HL-60 (cell line): ENCODE results near the gene CTXN1.

Experiments
- DNase-seq, 2 experiments: peaks; one replicate each; pipeline ENCODE4 v3.0.0-alpha.2; 2010 to 2020; ENCODE audit warnings: low read depth in 1 of 2, low spot score in 1 of 2
- H3K27ac ChIP-seq: fragments of 250-450 bp; sonication (Bioruptor Pico); replicated peaks from 2 replicates; pipeline ENCODE4 v1.5.1; 2020; ENCODE audit warnings: mild to moderate bottlenecking, moderate library complexity
- H3K27me3 ChIP-seq: fragments of 250-450 bp; sonication (Bioruptor Pico); 2 replicates; pipeline ENCODE4 v1.5.1; 2021; ENCODE audit warnings: mild to moderate bottlenecking, moderate library complexity; ENCODE audit not compliant: insufficient read depth, poor library complexity, severe bottlenecking
- H3K4me3 ChIP-seq: replicated peaks from 2 replicates; pipeline ENCODE4 v1.5.1; 2011; ENCODE audit warnings: mild to moderate bottlenecking, control low read depth, low read length; ENCODE audit not compliant: insufficient read depth
- GABPA ChIP-seq: IDR thresholded peaks from 2 replicates; pipeline ENCODE4 v1.6.1; 2012; ENCODE audit warnings: low read depth
- POLR2AphosphoS5 ChIP-seq: IDR thresholded peaks from 2 replicates; pipeline ENCODE4 v1.6.1; 2012; ENCODE audit warnings: low read depth
- SPI1 ChIP-seq: IDR thresholded peaks from 2 replicates; pipeline ENCODE4 v1.6.1; 2012; ENCODE audit warnings: low read depth, mild to moderate bottlenecking, borderline replicate concordance
- TF ChIP-seq, protein P1 (sequence below): IDR thresholded peaks from one replicate; pipeline ENCODE4 v1.5.1; 2011; ENCODE audit warnings: low read length, control low read depth, inconsistent platforms; ENCODE audit not compliant: insufficient read depth
- TF ChIP-seq, protein P2 (sequence below): IDR thresholded peaks from 2 replicates; pipeline ENCODE4 v1.6.1; 2012; ENCODE audit warnings: low read depth; ENCODE audit not compliant: insufficient replicate concordance

The CTXN1 gene

DNA sequence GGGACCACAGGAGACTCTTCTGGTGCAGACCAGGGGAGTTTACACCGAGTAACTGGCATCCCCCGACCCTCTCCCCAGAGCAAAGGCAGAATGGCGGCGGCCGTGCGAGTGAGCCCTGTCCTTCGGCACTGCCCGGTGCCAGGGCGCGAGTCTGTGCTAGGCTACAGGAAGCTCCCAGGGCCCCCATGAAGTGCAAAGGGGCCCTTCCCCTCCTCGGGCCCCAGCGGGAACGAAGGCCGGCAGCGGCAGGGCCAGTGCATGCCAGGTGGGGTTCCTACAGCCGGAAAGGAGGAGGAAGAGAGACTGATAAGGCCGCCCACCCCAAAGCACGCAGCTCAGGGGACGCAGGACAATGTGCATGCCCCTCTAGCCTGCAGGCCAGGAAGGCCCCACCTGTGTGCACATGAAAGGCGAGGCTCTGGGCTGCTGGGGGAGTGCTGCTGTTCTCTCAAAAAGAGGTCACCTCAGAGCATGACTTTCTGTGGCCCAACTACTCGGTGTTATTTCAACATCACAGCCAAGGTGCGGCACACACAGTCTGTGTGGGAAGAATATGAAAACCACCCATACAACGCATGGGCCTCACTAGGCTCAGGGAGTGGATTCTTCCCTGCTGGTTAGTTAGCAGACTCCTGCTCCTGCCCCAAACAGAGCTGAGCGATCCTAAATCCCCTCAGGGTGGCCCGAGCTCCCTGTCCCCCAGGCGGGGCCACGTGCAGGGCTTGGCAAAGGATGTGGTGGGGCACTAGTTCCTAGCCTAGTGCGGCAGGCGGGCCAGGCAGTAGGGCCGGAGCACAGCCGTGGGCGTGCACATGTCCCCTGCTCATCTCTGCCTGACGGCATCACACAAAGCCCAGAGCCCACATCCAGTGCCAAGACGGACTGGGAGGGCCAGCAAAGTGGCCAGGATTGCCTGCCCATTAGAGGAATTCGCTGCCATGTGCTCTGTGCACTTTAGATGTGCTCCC lies 45.9 kb upstream of the CTXN1 start:
- Histone ChIP-seq H3K4me3 (no peak overlapping the region), H3K27me3 (no peaks in the 10 kb centered on the region), H3K27ac (no peak overlapping the region)
- DNase-seq, result peak in 1 of 2 experiments; percentile 46
- TF ChIP-seq SPI1 (no peak), GABPA (no peak), POLR2AphosphoS5 (no peak)
- TF ChIP-seq, protein P1, sequence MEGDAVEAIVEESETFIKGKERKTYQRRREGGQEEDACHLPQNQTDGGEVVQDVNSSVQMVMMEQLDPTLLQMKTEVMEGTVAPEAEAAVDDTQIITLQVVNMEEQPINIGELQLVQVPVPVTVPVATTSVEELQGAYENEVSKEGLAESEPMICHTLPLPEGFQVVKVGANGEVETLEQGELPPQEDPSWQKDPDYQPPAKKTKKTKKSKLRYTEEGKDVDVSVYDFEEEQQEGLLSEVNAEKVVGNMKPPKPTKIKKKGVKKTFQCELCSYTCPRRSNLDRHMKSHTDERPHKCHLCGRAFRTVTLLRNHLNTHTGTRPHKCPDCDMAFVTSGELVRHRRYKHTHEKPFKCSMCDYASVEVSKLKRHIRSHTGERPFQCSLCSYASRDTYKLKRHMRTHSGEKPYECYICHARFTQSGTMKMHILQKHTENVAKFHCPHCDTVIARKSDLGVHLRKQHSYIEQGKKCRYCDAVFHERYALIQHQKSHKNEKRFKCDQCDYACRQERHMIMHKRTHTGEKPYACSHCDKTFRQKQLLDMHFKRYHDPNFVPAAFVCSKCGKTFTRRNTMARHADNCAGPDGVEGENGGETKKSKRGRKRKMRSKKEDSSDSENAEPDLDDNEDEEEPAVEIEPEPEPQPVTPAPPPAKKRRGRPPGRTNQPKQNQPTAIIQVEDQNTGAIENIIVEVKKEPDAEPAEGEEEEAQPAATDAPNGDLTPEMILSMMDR, result no peak
- TF ChIP-seq, protein P2, sequence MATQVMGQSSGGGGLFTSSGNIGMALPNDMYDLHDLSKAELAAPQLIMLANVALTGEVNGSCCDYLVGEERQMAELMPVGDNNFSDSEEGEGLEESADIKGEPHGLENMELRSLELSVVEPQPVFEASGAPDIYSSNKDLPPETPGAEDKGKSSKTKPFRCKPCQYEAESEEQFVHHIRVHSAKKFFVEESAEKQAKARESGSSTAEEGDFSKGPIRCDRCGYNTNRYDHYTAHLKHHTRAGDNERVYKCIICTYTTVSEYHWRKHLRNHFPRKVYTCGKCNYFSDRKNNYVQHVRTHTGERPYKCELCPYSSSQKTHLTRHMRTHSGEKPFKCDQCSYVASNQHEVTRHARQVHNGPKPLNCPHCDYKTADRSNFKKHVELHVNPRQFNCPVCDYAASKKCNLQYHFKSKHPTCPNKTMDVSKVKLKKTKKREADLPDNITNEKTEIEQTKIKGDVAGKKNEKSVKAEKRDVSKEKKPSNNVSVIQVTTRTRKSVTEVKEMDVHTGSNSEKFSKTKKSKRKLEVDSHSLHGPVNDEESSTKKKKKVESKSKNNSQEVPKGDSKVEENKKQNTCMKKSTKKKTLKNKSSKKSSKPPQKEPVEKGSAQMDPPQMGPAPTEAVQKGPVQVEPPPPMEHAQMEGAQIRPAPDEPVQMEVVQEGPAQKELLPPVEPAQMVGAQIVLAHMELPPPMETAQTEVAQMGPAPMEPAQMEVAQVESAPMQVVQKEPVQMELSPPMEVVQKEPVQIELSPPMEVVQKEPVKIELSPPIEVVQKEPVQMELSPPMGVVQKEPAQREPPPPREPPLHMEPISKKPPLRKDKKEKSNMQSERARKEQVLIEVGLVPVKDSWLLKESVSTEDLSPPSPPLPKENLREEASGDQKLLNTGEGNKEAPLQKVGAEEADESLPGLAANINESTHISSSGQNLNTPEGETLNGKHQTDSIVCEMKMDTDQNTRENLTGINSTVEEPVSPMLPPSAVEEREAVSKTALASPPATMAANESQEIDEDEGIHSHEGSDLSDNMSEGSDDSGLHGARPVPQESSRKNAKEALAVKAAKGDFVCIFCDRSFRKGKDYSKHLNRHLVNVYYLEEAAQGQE, result no peak

DNA sequence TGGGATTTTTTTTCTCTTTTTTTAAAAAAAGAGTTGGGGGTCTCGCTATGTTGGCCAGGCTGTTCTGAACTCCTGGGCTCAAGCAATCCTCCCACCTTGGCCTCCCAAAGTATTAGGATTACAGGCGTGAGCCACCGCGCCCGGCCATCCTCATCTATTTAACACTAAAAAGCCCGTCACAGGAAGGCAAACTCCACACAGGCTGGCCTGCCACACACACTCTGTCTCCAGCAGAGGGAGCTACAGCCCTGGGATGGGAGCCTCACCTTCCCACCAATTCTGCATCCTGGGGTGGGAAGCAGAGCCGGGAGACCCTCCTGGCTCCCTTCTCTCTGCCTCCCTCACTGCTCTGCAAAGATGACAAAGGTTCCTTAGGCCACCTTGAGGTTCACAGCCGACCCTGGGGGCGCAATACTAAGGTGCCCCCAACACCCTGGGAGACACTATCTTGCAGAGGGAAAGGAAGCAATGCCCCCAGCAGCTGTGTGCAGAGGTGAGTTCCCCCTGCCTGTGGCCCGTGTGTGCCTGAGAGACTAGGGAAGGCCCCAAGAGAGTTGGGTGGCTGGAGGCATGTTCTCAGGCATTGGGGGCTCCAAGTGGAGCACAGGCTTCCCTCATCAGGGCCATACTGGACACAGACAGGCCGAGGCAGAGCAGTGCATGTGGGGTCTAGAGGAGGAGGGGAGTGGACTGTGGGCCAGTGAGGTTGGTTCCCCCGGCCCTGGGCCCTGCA lies 44.9 kb upstream of the CTXN1 start:
- Histone ChIP-seq H3K4me3 (no peak overlapping the region), H3K27me3 (no peaks in the 10 kb centered on the region), H3K27ac (no peak overlapping the region)
- TF ChIP-seq SPI1 (no peak), GABPA (no peak)
- TF ChIP-seq, protein P2, result no peak
- TF ChIP-seq, protein P1, result peak; percentile 63
- peak in 1 of 2 experiments; percentile 39 for DNase-seq

DNA sequence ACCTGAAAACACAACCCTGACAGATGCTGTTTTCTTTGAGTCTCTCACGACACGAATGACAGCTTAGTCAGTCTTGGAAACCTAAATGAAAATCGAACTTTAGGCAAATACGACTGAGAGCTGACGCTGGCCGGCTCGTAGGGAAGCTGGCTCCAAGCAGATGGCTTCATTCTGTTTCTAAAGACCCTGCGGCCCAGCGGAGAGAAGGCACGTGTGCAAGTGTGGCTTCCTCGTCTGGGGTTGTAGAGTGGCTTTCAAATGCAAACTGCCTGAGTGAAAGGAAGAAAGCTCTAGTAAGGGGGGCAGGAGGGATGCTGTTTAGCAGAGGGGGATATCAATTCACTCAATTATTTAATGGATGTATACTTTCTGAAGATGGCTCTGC lies 43.6 kb upstream of the CTXN1 start:
- Histone ChIP-seq H3K4me3 (no peak overlapping the region), H3K27me3 (no peaks in the 10 kb centered on the region), H3K27ac (no peak overlapping the region)
- DNase-seq, result no peak
- TF ChIP-seq GABPA, result no peak
- TF ChIP-seq, protein P1, result no peak
- TF ChIP-seq, protein P2, result no peak
- TF ChIP-seq SPI1, result no peak
- no peak for TF ChIP-seq POLR2AphosphoS5
